Measurements from ENCODE around the gene CDON. TPM values are rescaled to one million over a fixed set of nuclear protein-coding genes. Genes with fewer than 3 reads are reported as not detected.
A peak's percentile ranks its signal among the peaks of the same experiment; 100 is the strongest.

The CDON gene
- total and polyA plus RNA-seq, 2 donors (not counting 1 experiment from before 2014, with no cell fraction given), result 10.7 TPM

- Histone ChIP-seq H3K36me3 (ENCODE audit: control insufficient read depth, insufficient read depth, low read length) (no peaks in the 10 kb centered on the region), H3K27ac (ENCODE audit: insufficient read depth, low read length) (no peak overlapping the region), H4K20me1 (ENCODE audit: control insufficient read depth, extremely low read depth, insufficient read depth, low read length) (no peaks in the 10 kb centered on the region), H2AFZ (ENCODE audit: low read length) (no peak overlapping the region), H3K9me3 (ENCODE audit: control insufficient read depth, insufficient read depth, low read depth, low read length) (no peaks in the 10 kb centered on the region), H3K27me3 (ENCODE audit: control insufficient read depth, insufficient read depth, low read length) (no peaks in the 10 kb centered on the region), H3K4me1 (ENCODE audit: control insufficient read depth, extremely low read depth, insufficient read depth, low read length) (no peaks in the 10 kb centered on the region), H3K9ac (ENCODE audit: insufficient read depth, low read length) (no peak overlapping the region), H3K79me2 (ENCODE audit: control insufficient read depth, insufficient read depth, low read length) (no peaks in the 10 kb centered on the region), H3K4me2 (ENCODE audit: extremely low read depth, insufficient read depth, low read length) (no peak overlapping the region), H3K4me3 (replicated peaks in 1 of 4; ENCODE audit: control extremely low read depth in 1 of 4, insufficient read depth in 1 of 4, low read depth in 3 of 4, low read length in 4 of 4) (no peak overlapping the region)
- TF ChIP-seq EZH2 (IDR thresholded peaks at IDR 0.05; ENCODE audit: low read length, missing control alignments), result no peak
- TF ChIP-seq, protein P1, sequence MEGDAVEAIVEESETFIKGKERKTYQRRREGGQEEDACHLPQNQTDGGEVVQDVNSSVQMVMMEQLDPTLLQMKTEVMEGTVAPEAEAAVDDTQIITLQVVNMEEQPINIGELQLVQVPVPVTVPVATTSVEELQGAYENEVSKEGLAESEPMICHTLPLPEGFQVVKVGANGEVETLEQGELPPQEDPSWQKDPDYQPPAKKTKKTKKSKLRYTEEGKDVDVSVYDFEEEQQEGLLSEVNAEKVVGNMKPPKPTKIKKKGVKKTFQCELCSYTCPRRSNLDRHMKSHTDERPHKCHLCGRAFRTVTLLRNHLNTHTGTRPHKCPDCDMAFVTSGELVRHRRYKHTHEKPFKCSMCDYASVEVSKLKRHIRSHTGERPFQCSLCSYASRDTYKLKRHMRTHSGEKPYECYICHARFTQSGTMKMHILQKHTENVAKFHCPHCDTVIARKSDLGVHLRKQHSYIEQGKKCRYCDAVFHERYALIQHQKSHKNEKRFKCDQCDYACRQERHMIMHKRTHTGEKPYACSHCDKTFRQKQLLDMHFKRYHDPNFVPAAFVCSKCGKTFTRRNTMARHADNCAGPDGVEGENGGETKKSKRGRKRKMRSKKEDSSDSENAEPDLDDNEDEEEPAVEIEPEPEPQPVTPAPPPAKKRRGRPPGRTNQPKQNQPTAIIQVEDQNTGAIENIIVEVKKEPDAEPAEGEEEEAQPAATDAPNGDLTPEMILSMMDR (conservative IDR thresholded peaks at IDR 0.05 in 1 of 2, IDR thresholded peaks at IDR 0.05 in 1 of 2; ENCODE audit: low read depth in 1 of 2, low read length in 2 of 2), result no peak
- DNase-seq (ENCODE audit: low read depth in 2 of 2), result no peak
Observed at GRCh38 chr11:125938418-125938817, 124.2 kb downstream of the CDON start.

DNA sequence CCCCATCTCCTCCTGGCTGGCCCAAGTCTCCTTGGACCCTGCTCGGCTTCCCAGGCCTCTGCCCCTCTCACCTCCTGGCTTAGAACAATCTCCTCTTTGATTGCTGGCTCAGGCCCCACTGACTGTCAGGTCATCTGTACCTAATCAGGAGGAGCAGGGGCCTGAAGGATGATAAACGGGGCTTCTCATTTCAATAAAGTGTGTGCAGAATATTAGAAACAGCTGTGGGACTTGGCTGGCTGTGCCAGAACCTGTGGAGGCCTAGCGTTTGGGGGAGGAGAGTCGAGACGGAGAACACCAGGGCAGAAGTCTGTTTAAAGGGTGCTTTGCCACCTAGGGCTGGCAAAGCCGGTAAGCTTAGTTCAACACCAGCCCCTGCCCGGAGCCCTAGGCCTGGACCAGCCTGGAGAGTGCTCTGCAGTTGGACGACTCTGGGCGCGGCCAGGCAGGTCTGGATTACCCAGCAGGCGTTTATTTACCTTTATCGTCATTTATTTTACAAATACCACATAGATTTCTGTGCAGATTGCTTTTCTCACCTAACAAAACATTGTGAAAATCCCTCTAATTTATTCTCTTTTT is 127.0 kb downstream of the CDON start:
- Histone ChIP-seq H3K4me3 (replicated peaks in 1 of 4; ENCODE audit: control extremely low read depth in 1 of 4, insufficient read depth in 1 of 4, low read depth in 3 of 4, low read length in 4 of 4) (no peak overlapping the region), H2AFZ (ENCODE audit: low read length) (no peak overlapping the region), H4K20me1 (ENCODE audit: control insufficient read depth, extremely low read depth, insufficient read depth, low read length) (no peaks in the 10 kb centered on the region), H3K27me3 (ENCODE audit: control insufficient read depth, insufficient read depth, low read length) (peaks cover 5% of the 10 kb centered on the region), H3K4me2 (ENCODE audit: extremely low read depth, insufficient read depth, low read length) (no peak overlapping the region), H3K9me3 (ENCODE audit: control insufficient read depth, insufficient read depth, low read depth, low read length) (no peaks in the 10 kb centered on the region), H3K79me2 (ENCODE audit: control insufficient read depth, insufficient read depth, low read length) (no peaks in the 10 kb centered on the region), H3K4me1 (ENCODE audit: control insufficient read depth, extremely low read depth, insufficient read depth, low read length) (no peaks in the 10 kb centered on the region), H3K36me3 (ENCODE audit: control insufficient read depth, insufficient read depth, low read length) (no peaks in the 10 kb centered on the region), H3K9ac (ENCODE audit: insufficient read depth, low read length) (no peak overlapping the region), H3K27ac (ENCODE audit: insufficient read depth, low read length) (no peak overlapping the region)
- TF ChIP-seq, protein P1 (conservative IDR thresholded peaks at IDR 0.05 in 1 of 2, IDR thresholded peaks at IDR 0.05 in 1 of 2; ENCODE audit: low read depth in 1 of 2, low read length in 2 of 2), result no peak
- no peak for TF ChIP-seq EZH2 (IDR thresholded peaks at IDR 0.05; ENCODE audit: low read length, missing control alignments)
- peak in 1 of 2 donors; percentile 11 for DNase-seq (ENCODE audit: low read depth in 2 of 2)

DNA sequence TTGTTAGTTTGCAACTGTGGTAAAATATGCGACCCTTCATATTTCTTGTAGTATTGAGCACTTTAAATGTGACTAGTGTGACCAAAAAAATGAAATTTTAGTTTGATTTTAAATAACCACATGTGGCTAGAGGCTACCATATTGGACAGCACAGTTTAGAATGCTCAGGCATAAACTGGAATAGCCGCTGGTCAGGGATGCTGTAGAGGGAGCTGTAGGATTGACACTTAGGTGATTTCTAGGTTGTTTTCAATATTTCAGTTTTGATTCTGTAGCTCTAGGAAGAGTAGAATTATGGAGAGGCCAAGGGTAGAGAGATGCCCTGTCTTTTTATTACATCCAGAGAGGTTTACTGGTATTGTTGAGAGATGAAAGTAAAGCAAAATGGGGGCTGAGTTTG is 127.6 kb downstream of the CDON start:
- no peak overlapping the region for H3K4me3 ChIP-seq (replicated peaks in 1 of 4; ENCODE audit: control extremely low read depth in 1 of 4, insufficient read depth in 1 of 4, low read depth in 3 of 4, low read length in 4 of 4)
- H3K9ac ChIP-seq (ENCODE audit: insufficient read depth, low read length), result no peak overlapping the region
- TF ChIP-seq, protein P1 (conservative IDR thresholded peaks at IDR 0.05 in 1 of 2, IDR thresholded peaks at IDR 0.05 in 1 of 2; ENCODE audit: low read depth in 1 of 2, low read length in 2 of 2), result no peak
- TF ChIP-seq EZH2 (IDR thresholded peaks at IDR 0.05; ENCODE audit: low read length, missing control alignments), result no peak
- H3K9me3 ChIP-seq (ENCODE audit: control insufficient read depth, insufficient read depth, low read depth, low read length), result no peaks in the 10 kb centered on the region
- no peaks in the 10 kb centered on the region for H3K4me1 ChIP-seq (ENCODE audit: control insufficient read depth, extremely low read depth, insufficient read depth, low read length)
- no peak overlapping the region for H3K27ac ChIP-seq (ENCODE audit: insufficient read depth, low read length)
- H3K79me2 ChIP-seq (ENCODE audit: control insufficient read depth, insufficient read depth, low read length), result no peaks in the 10 kb centered on the region
- H3K27me3 ChIP-seq (ENCODE audit: control insufficient read depth, insufficient read depth, low read length), result peaks cover 5% of the 10 kb centered on the region
- no peaks in the 10 kb centered on the region for H4K20me1 ChIP-seq (ENCODE audit: control insufficient read depth, extremely low read depth, insufficient read depth, low read length)
- H2AFZ ChIP-seq (ENCODE audit: low read length), result no peak overlapping the region
- DNase-seq (ENCODE audit: low read depth in 2 of 2), result peak in 1 of 2 donors; percentile 9
- H3K36me3 ChIP-seq (ENCODE audit: control insufficient read depth, insufficient read depth, low read length), result no peaks in the 10 kb centered on the region
- H3K4me2 ChIP-seq (ENCODE audit: extremely low read depth, insufficient read depth, low read length), result no peak overlapping the region
